ENCODE data around the gene CACNA2D2. TPM values are rescaled to one million over a fixed set of nuclear protein-coding genes. Genes with fewer than 3 reads are reported as not detected.

Gene CACNA2D2
- total RNA-seq, 1 donor from 2014 or later: 1.00 TPM

DNA sequence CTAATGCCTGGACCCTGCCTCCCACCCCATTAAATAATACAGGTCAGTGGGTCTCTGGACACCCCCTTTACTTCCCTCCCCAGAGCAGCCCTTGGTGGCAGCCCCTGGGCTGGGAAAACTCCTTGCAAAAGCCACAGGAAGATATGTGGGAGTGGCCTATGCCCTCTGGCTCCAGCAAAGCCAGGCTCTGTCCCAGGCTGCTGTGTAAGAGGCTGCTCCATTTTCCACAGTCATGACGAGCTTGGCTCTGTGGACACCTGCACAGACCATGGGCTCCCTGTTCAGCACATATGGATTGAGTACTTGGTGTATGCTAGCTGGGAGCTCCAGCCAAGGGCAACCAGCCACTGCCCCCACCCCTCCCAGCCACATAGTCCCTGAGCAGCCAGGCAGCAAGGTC lies 13.0 kb downstream of the CACNA2D2 start:
- Mint-ChIP-seq H3K36me3 (ENCODE audit: low read depth, unreplicated experiment) (no peaks in the 10 kb centered on the region), H3K27ac (ENCODE audit: unreplicated experiment) (no peak overlapping the region), H3K9me3 (ENCODE audit: unreplicated experiment) (no peaks in the 10 kb centered on the region), H3K4me3 (ENCODE audit: unreplicated experiment) (no peak overlapping the region), H3K27me3 (ENCODE audit: low read depth, unreplicated experiment) (peaks cover 23% of the 10 kb centered on the region), H3K4me1 (ENCODE audit: low read depth, unreplicated experiment) (peaks cover 5% of the 10 kb centered on the region)
- Histone ChIP-seq H3K4me3 (ENCODE audit: insufficient read depth, low read depth, low read length) (no peak overlapping the region), H3K27ac (ENCODE audit: low read depth, low read length) (no peak overlapping the region), H2AFZ (ENCODE audit: low read depth, low read length) (no peak overlapping the region), H3K79me2 (ENCODE audit: insufficient read depth, low read length) (no peaks in the 10 kb centered on the region), H3K27me3 (ENCODE audit: insufficient read depth, low read length) (peaks cover 2% of the 10 kb centered on the region), H3K9ac (ENCODE audit: low read length) (no peak overlapping the region), H3K36me3 (ENCODE audit: insufficient read depth, low read length) (no peaks in the 10 kb centered on the region), H3K9me3 (ENCODE audit: insufficient read depth, low read depth, low read length) (no peaks in the 10 kb centered on the region), H3K4me2 (ENCODE audit: low read length) (no peak overlapping the region), H4K20me1 (ENCODE audit: insufficient read depth, low read length) (no peaks in the 10 kb centered on the region), H3K4me1 (ENCODE audit: insufficient read depth, low read length) (peaks cover 9% of the 10 kb centered on the region)
- FAIRE-seq (no peak), DNase-seq (ENCODE audit: low read depth) (no peak)
- TF ChIP-seq, protein P1, sequence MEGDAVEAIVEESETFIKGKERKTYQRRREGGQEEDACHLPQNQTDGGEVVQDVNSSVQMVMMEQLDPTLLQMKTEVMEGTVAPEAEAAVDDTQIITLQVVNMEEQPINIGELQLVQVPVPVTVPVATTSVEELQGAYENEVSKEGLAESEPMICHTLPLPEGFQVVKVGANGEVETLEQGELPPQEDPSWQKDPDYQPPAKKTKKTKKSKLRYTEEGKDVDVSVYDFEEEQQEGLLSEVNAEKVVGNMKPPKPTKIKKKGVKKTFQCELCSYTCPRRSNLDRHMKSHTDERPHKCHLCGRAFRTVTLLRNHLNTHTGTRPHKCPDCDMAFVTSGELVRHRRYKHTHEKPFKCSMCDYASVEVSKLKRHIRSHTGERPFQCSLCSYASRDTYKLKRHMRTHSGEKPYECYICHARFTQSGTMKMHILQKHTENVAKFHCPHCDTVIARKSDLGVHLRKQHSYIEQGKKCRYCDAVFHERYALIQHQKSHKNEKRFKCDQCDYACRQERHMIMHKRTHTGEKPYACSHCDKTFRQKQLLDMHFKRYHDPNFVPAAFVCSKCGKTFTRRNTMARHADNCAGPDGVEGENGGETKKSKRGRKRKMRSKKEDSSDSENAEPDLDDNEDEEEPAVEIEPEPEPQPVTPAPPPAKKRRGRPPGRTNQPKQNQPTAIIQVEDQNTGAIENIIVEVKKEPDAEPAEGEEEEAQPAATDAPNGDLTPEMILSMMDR (IDR thresholded peaks at IDR 0.05; ENCODE audit: insufficient read depth, low read depth, low read length): no peak
- no peak for TF ChIP-seq EZH2 (IDR thresholded peaks at IDR 0.05; ENCODE audit: insufficient read depth, low read length)

- Histone ChIP-seq H3K9ac (ENCODE audit: low read length) (no peak overlapping the region), H3K4me2 (ENCODE audit: low read length) (no peak overlapping the region), H2AFZ (ENCODE audit: low read depth, low read length) (no peak overlapping the region), H3K27me3 (ENCODE audit: insufficient read depth, low read length) (peaks cover 2% of the 10 kb centered on the region), H3K9me3 (ENCODE audit: insufficient read depth, low read depth, low read length) (no peaks in the 10 kb centered on the region), H3K79me2 (ENCODE audit: insufficient read depth, low read length) (no peaks in the 10 kb centered on the region), H3K4me1 (ENCODE audit: insufficient read depth, low read length) (peaks cover 9% of the 10 kb centered on the region), H3K4me3 (ENCODE audit: insufficient read depth, low read depth, low read length) (no peak overlapping the region), H3K27ac (ENCODE audit: low read depth, low read length) (no peak overlapping the region), H3K36me3 (ENCODE audit: insufficient read depth, low read length) (no peaks in the 10 kb centered on the region), H4K20me1 (ENCODE audit: insufficient read depth, low read length) (no peaks in the 10 kb centered on the region)
- Mint-ChIP-seq H3K4me1 (ENCODE audit: low read depth, unreplicated experiment) (peaks cover 5% of the 10 kb centered on the region), H3K27ac (ENCODE audit: unreplicated experiment) (no peak overlapping the region), H3K27me3 (ENCODE audit: low read depth, unreplicated experiment) (peaks cover 24% of the 10 kb centered on the region), H3K9me3 (ENCODE audit: unreplicated experiment) (no peaks in the 10 kb centered on the region), H3K4me3 (ENCODE audit: unreplicated experiment) (no peak overlapping the region), H3K36me3 (ENCODE audit: low read depth, unreplicated experiment) (no peaks in the 10 kb centered on the region)
- DNase-seq (ENCODE audit: low read depth): no peak
- no peak for FAIRE-seq
- TF ChIP-seq EZH2 (IDR thresholded peaks at IDR 0.05; ENCODE audit: insufficient read depth, low read length): no peak
- TF ChIP-seq, protein P1 (IDR thresholded peaks at IDR 0.05; ENCODE audit: insufficient read depth, low read depth, low read length): no peak
These were observed 16.3 kb downstream of the CACNA2D2 start for GRCh38 chr3:50487181-50487580.

GRCh38 chr3:50486219-50486888 lies 17.1 kb downstream of the CACNA2D2 start:
- Histone ChIP-seq H3K27me3 (ENCODE audit: insufficient read depth, low read length) (peaks cover 2% of the 10 kb centered on the region), H3K9ac (ENCODE audit: low read length) (no peak overlapping the region), H3K79me2 (ENCODE audit: insufficient read depth, low read length) (no peaks in the 10 kb centered on the region), H3K9me3 (ENCODE audit: insufficient read depth, low read depth, low read length) (no peaks in the 10 kb centered on the region), H4K20me1 (ENCODE audit: insufficient read depth, low read length) (no peaks in the 10 kb centered on the region), H3K4me3 (ENCODE audit: insufficient read depth, low read depth, low read length) (no peak overlapping the region), H3K36me3 (ENCODE audit: insufficient read depth, low read length) (no peaks in the 10 kb centered on the region), H3K4me1 (ENCODE audit: insufficient read depth, low read length) (peaks cover 9% of the 10 kb centered on the region), H3K27ac (ENCODE audit: low read depth, low read length) (no peak overlapping the region), H3K4me2 (ENCODE audit: low read length) (no peak overlapping the region), H2AFZ (ENCODE audit: low read depth, low read length) (no peak overlapping the region)
- Mint-ChIP-seq H3K27ac (ENCODE audit: unreplicated experiment) (no peak overlapping the region), H3K4me1 (ENCODE audit: low read depth, unreplicated experiment) (peaks cover 5% of the 10 kb centered on the region), H3K4me3 (ENCODE audit: unreplicated experiment) (no peak overlapping the region), H3K36me3 (ENCODE audit: low read depth, unreplicated experiment) (no peaks in the 10 kb centered on the region), H3K9me3 (ENCODE audit: unreplicated experiment) (no peaks in the 10 kb centered on the region), H3K27me3 (ENCODE audit: low read depth, unreplicated experiment) (peaks cover 22% of the 10 kb centered on the region)
- FAIRE-seq (no peak), DNase-seq (ENCODE audit: low read depth) (peak; percentile 9)
- TF ChIP-seq EZH2 (IDR thresholded peaks at IDR 0.05; ENCODE audit: insufficient read depth, low read length): no peak
- TF ChIP-seq, protein P1 (IDR thresholded peaks at IDR 0.05; ENCODE audit: insufficient read depth, low read depth, low read length): no peak
